Panc1 (cell line): ENCODE data around the gene BCL2. TPM values are rescaled to one million over a fixed set of nuclear protein-coding genes. Genes with fewer than 3 reads are reported as not detected.

ENCODE experiments used
- ATAC-seq: fragments of 200-7000 bp; cut with Tn5 transposase; 2 replicates; pipeline ENCODE4 v1.9.1; 2020; ENCODE audit warnings: mild to moderate bottlenecking, moderate library complexity
- BruUV-seq: library from RNA; stranded (reverse); fragments of 400-500 nt; replicated peaks from 2 replicates; lab custom pipeline; 2021; lab: Mats Ljungman, UMichigan
- CTCF ChIA-PET: fragments of 300-600 bp; sonication (Branson Sonifier 250); formaldehyde crosslinking; loops from one replicate; lab custom pipeline; 2022; ENCODE audit warnings: antibody characterized with exemption; lab: Charles Lee
- POLR2A ChIA-PET: fragments of 300-600 bp; sonication (Branson Sonifier 250); formaldehyde crosslinking; loops from one replicate; lab custom pipeline; 2022; ENCODE audit warnings: antibody characterized with exemption; lab: Charles Lee
- DNase-seq: peaks from one replicate; pipeline ENCODE4 v3.0.0-alpha.2; 2010; ENCODE audit warnings: low read depth, low spot score
- H3K27ac ChIP-seq: 2 replicates; pipeline ENCODE4 v1.5.1; 2011; ENCODE audit warnings: mild to moderate bottlenecking, low read length, inconsistent platforms
- H3K27me3 ChIP-seq: fragments of 200-500 bp; sonication (Bioruptor generic); 2 replicates; pipeline ENCODE4 v1.6.0; 2014; ENCODE audit warnings: low read length, inconsistent platforms; ENCODE audit not compliant: control insufficient read depth, insufficient read depth
- H3K36me3 ChIP-seq: fragments of 200-500 bp; sonication (Bioruptor generic); 2 replicates; pipeline ENCODE4 v1.5.1; 2014; ENCODE audit warnings: inconsistent platforms, mild to moderate bottlenecking, low read length, moderate library complexity; ENCODE audit not compliant: control insufficient read depth, insufficient read depth
- H3K4me1 ChIP-seq: 2 replicates; pipeline ENCODE4 v1.5.1; 2011; ENCODE audit warnings: inconsistent platforms, mild to moderate bottlenecking, low read length, moderate library complexity; ENCODE audit not compliant: control insufficient read depth, insufficient read depth
- H3K4me3 ChIP-seq, 2 experiments: 2 replicates each; pipeline ENCODE4 v1.5.1; 2011 to 2012; ENCODE audit warnings: low read depth in 2 of 2, low read length in 2 of 2, mild to moderate bottlenecking in 2 of 2, inconsistent platforms in 1 of 2, moderate library complexity in 1 of 2
- H3K9me3 ChIP-seq: fragments of 200-500 bp; sonication (Bioruptor generic); 2 replicates; pipeline ENCODE4 v1.5.1; 2014; ENCODE audit warnings: low read depth, mild to moderate bottlenecking, inconsistent platforms, low read length, moderate library complexity; ENCODE audit not compliant: control insufficient read depth, insufficient read depth
- CTCF ChIP-seq: fragments of 450-650 bp; IDR thresholded peaks from 2 replicates; pipeline ENCODE4 v1.5.1; 2017; ENCODE audit warnings: mild to moderate bottlenecking
- POLR2AphosphoS5 ChIP-seq: IDR thresholded peaks from 2 replicates; pipeline ENCODE4 v1.6.1; 2012; ENCODE audit warnings: mild to moderate bottlenecking, low read depth, low read length, moderate library complexity
- REST ChIP-seq, 2 experiments: IDR thresholded peaks; 2 replicates each; pipeline ENCODE4 v1.6.1; 2011 to 2012; ENCODE audit warnings: low read depth in 2 of 2, control low read depth in 1 of 2, low read length in 1 of 2, mild to moderate bottlenecking in 1 of 2, moderate library complexity in 1 of 2; ENCODE audit not compliant: insufficient read depth in 1 of 2
- SIN3A ChIP-seq: IDR thresholded peaks from 2 replicates; pipeline ENCODE4 v1.6.1; 2012; ENCODE audit warnings: low read depth, mild to moderate bottlenecking, low read length, moderate library complexity, borderline replicate concordance; ENCODE audit not compliant: insufficient read depth
- TCF7L2 ChIP-seq: IDR thresholded peaks from 2 replicates; pipeline ENCODE4 v1.6.1; 2011; ENCODE audit warnings: mild to moderate bottlenecking, low read depth, low read length, inconsistent platforms
- in situ Hi-C: cut with HindIII; loops from 2 replicates; pipeline ENCODE4 v1.10.0; 2016; ENCODE audit warnings: low sequenced_read_pairs, low pct_unique_long_range_greater_than_20kb
- intact Hi-C: fragments of 100-400 bp; cut with micrococcal nuclease; formaldehyde crosslinking; loops from one replicate; pipeline ENCODE4 v1.10.0; 2022; ENCODE audit not compliant: unreplicated experiment
- total RNA-seq: library from RNA; stranded (reverse); gene quantifications from one replicate; pipeline ENCODE4 v1.2.1, GENCODE V29; 2021; ENCODE audit not compliant: unreplicated experiment

Gene BCL2
- total RNA-seq, 1 experiment from 2014 or later = 0.72 TPM

- BruUV-seq = no TSS peak
Observed at GRCh38 chr18:63205791-63206252, 113.7 kb downstream of the BCL2 start.

GRCh38 chr18:63203497-63203896 is 116.1 kb downstream of the BCL2 start:
- intact Hi-C loops (no loop called here), in situ Hi-C loops (no loop called here)
- no TSS peak for BruUV-seq
- ATAC-seq (no peak), DNase-seq (no peak)
- no peaks in the 10 kb centered on the region for H3K36me3 ChIP-seq
- H3K27ac ChIP-seq = no peak overlapping the region
- ChIA-PET POLR2A (no interaction called here), CTCF (no interaction called here)
- H3K4me1 ChIP-seq = no peaks in the 10 kb centered on the region
- H3K9me3 ChIP-seq = no peaks in the 10 kb centered on the region
- H3K27me3 ChIP-seq = no peaks in the 10 kb centered on the region
- TF ChIP-seq REST (IDR thresholded peaks at IDR 0.05; ENCODE audit: insufficient read depth in 1 of 2, low read depth in 2 of 2, low read length in 1 of 2) = no peak
- TF ChIP-seq CTCF = no peak
- no peak for TF ChIP-seq POLR2AphosphoS5
- TF ChIP-seq SIN3A = no peak
- TF ChIP-seq TCF7L2 = no peak
- H3K4me3 ChIP-seq = no peak overlapping the region

More at GRCh38 chr18:63205791-63206252, 113.7 kb downstream of the BCL2 start:
- no peaks in the 10 kb centered on the region for H3K9me3 ChIP-seq
- TF ChIP-seq SIN3A (no peak), POLR2AphosphoS5 (no peak), REST (IDR thresholded peaks at IDR 0.05; ENCODE audit: insufficient read depth in 1 of 2, low read depth in 2 of 2, low read length in 1 of 2) (no peak), CTCF (no peak), TCF7L2 (no peak)
- intact Hi-C loops (no loop called here), in situ Hi-C loops (no loop called here)
- no peak overlapping the region for H3K4me3 ChIP-seq
- CTCF ChIA-PET = no interaction called here
- H3K4me1 ChIP-seq = no peaks in the 10 kb centered on the region
- no peaks in the 10 kb centered on the region for H3K27me3 ChIP-seq
- POLR2A ChIA-PET = no interaction called here
- no peaks in the 10 kb centered on the region for H3K36me3 ChIP-seq
- DNase-seq (no peak), ATAC-seq (no peak)
- no peak overlapping the region for H3K27ac ChIP-seq
